ENCODE results near the gene SPATS2L.

DNA sequence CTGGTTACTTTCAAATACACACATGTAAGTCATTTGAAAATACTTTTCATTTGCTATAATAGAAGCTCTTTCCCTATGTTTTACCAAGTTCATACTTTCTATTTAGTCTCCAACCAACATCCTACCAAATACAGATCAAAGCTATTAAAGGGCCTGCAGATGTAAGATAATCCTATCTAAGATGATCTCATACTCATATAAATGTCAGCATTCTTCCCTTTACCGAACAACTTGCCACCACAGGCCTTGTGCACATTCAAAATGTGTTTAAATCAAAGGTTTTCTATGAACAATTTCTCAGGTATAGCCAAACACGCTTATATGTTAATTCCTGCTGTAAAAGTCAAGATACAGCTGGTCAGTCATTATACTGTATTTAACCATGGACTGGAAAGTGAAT, 180.0 kb downstream of the SPATS2L start:
- TF ChIP-seq CTCF (IDR thresholded peaks at IDR 0.05), result no peak
- TF ChIP-seq MXI1 (IDR thresholded peaks at IDR 0.05; ENCODE audit: low read depth, low read length), result no peak
- TF ChIP-seq EZH2phosphoT487 (IDR thresholded peaks at IDR 0.05; ENCODE audit: borderline replicate concordance, low read depth), result no peak
- TF ChIP-seq, protein P1, sequence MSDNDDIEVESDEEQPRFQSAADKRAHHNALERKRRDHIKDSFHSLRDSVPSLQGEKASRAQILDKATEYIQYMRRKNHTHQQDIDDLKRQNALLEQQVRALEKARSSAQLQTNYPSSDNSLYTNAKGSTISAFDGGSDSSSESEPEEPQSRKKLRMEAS (IDR thresholded peaks at IDR 0.05; ENCODE audit: low read depth), result no peak
- no peak for TF ChIP-seq REST (IDR thresholded peaks at IDR 0.05; ENCODE audit: low read depth, low read length)
- no peak for TF ChIP-seq POLR2AphosphoS5 (IDR thresholded peaks at IDR 0.05; ENCODE audit: low read depth, low read length)
- TF ChIP-seq GABPA (IDR thresholded peaks at IDR 0.05; ENCODE audit: low read depth), result no peak
- no peak for TF ChIP-seq RFX5 (IDR thresholded peaks at IDR 0.05; ENCODE audit: low read length)
- TF ChIP-seq FOXM1 (IDR thresholded peaks at IDR 0.05; ENCODE audit: low read depth), result no peak
- TF ChIP-seq ELF1 (IDR thresholded peaks at IDR 0.05), result no peak
- no peak for TF ChIP-seq EP300 (IDR thresholded peaks at IDR 0.05; ENCODE audit: borderline replicate concordance in 1 of 2, low read depth in 1 of 2, low read length in 1 of 2)
- TF ChIP-seq TAF1 (IDR thresholded peaks at IDR 0.05; ENCODE audit: borderline replicate concordance, low read depth, low read length), result no peak
- no peak for TF ChIP-seq TEAD4 (IDR thresholded peaks at IDR 0.05; ENCODE audit: borderline replicate concordance, insufficient read depth)
